Measurements from ENCODE around the gene RHBDF2. TPM values are rescaled to one million over a fixed set of nuclear protein-coding genes. Genes with fewer than 3 reads are reported as not detected.

RHBDF2 gene
- total and polyA plus RNA-seq, 2 donors (not counting 1 experiment from before 2014, with no cell fraction given): 288 to 482 TPM

DNA sequence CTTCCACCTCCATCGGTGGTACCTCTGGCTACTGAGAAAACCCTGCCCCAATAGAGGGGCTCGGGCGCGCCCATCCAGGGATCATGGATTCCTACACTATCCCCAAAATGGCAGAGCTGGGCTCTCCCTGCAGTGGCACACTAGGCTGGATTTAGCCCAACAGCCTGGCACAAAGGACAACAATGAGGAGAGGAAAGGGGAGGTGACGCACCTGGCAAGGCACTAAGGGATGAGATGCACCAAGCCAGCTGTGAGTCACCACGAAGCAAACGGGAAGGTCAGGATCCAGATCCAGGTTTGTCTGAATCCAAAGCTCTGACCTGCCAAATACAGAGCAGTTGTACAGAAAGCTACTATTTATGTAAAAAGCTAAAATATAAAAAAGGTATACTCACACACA is 66.4 kb downstream of the RHBDF2 start:
- Mint-ChIP-seq H3K27me3 (no peaks in the 10 kb centered on the region), H3K4me3 (no peak overlapping the region), H3K4me1 (peaks cover 73% of the 10 kb centered on the region), H3K27ac (no peak overlapping the region), H3K9me3 (ENCODE audit: insufficient read depth) (no peaks in the 10 kb centered on the region)
- Histone ChIP-seq H3K9me3 (ENCODE audit: control extremely low read depth in 1 of 3, control insufficient read depth in 2 of 3, insufficient read depth in 1 of 3, low read length in 2 of 3) (no peaks in the 10 kb centered on the region), H3K4me3 (ENCODE audit: control extremely low read depth in 1 of 5, extremely low read depth in 1 of 5, insufficient read depth in 1 of 5, low read depth in 2 of 5, low read length in 4 of 5) (no peak overlapping the region), H2AFZ (ENCODE audit: insufficient read depth, low read depth, low read length, poor library complexity, severe bottlenecking) (no peak overlapping the region), H3K4me2 (replicated peaks; ENCODE audit: low read depth, low read length, poor library complexity, severe bottlenecking) (no peak overlapping the region), H3K79me2 (ENCODE audit: control insufficient read depth, insufficient read depth, low read length) (peaks cover 100% of the 10 kb centered on the region), H3K4me1 (ENCODE audit: control insufficient read depth in 2 of 2, insufficient read depth in 2 of 2, low read length in 2 of 2) (peaks cover 47 to 58% of the 10 kb centered on the region in 2 donors), H3K36me3 (replicated peaks in 1 of 2; ENCODE audit: control extremely low read depth in 1 of 2, control insufficient read depth in 1 of 2, extremely low read depth in 1 of 2, insufficient read depth in 2 of 2, low read length in 1 of 2) (peaks cover 2 to 8% of the 10 kb centered on the region in 2 experiments), H4K20me1 (ENCODE audit: control insufficient read depth, insufficient read depth, low read length, poor library complexity, severe bottlenecking) (peaks cover 47% of the 10 kb centered on the region), H3K27ac (ENCODE audit: low read length in 2 of 2) (no peak overlapping the region), H3K27me3 (replicated peaks in 1 of 4; ENCODE audit: control extremely low read depth in 1 of 4, control insufficient read depth in 3 of 4, insufficient read depth in 4 of 4, low read length in 3 of 4) (no peaks in the 10 kb centered on the region), H3K9ac (ENCODE audit: low read length) (no peak overlapping the region)
- intact Hi-C loops (cut with micrococcal nuclease): no loop called here
- DNase-seq (no peak), ATAC-seq (ENCODE audit: low read depth) (no peak)
- POLR2A ChIA-PET: interaction anchor here (0.7 kb wide), 1 partner anchor 192 kb away, joined by 4 read pairs; no protein-coding TSS in a partner anchor
- CTCF ChIA-PET: interaction anchor here (0.6 to 1.1 kb wide), 7 partner anchors 10 to 71 kb away, joined by 3 to 5 read pairs (median 3); no protein-coding TSS in a partner anchor
- no peak for TF ChIP-seq CTCF (IDR thresholded peaks at IDR 0.05)
- TF ChIP-seq EZH2 (IDR thresholded peaks at IDR 0.05; ENCODE audit: borderline replicate concordance, insufficient read depth, low read depth, low read length, poor library complexity, severe bottlenecking): no peak
- WGBS (ENCODE audit: insufficient coverage): 94% methylated on average over 2 of the region's 7 CpGs

DNA sequence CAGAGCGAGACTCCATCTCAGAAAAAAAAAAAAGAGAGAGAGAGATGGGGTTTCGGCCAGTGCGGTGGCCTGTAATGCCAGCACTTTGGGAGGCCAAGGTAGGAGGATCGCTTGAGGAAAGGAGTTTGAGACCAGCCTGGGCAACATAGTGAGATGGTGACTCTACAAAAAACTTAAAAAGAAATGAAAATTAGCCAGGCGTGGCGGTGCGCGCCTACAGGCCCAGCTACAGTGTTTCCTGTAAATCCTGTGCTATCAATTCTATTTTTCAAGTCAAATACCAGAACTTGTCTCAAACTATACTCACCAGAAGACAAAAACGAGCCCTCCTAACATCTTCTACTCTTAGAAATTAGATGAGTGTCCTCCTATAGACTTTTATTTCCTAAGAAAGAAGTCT is 67.5 kb downstream of the RHBDF2 start:
- H4K20me1 ChIP-seq (ENCODE audit: control insufficient read depth, insufficient read depth, low read length, poor library complexity, severe bottlenecking): peaks cover 35% of the 10 kb centered on the region
- ATAC-seq (ENCODE audit: low read depth) (peak; percentile 39), DNase-seq (no peak)
- H2AFZ ChIP-seq (ENCODE audit: insufficient read depth, low read depth, low read length, poor library complexity, severe bottlenecking): peak overlapping the region; percentile 38
- peak overlapping the region; percentile 25 for H3K9ac ChIP-seq (ENCODE audit: low read length)
- Mint-ChIP-seq H3K27me3 (no peaks in the 10 kb centered on the region), H3K4me3 (peak overlapping the region; percentile 20), H3K27ac (peak overlapping the region; percentile 70), H3K4me1 (peaks cover 68% of the 10 kb centered on the region), H3K9me3 (ENCODE audit: insufficient read depth) (no peaks in the 10 kb centered on the region)
- H3K4me3 ChIP-seq (ENCODE audit: control extremely low read depth in 1 of 5, extremely low read depth in 1 of 5, insufficient read depth in 1 of 5, low read depth in 2 of 5, low read length in 4 of 5): no peak overlapping the region
- H3K9me3 ChIP-seq (ENCODE audit: control extremely low read depth in 1 of 3, control insufficient read depth in 2 of 3, insufficient read depth in 1 of 3, low read length in 2 of 3): no peaks in the 10 kb centered on the region
- H3K27me3 ChIP-seq (replicated peaks in 1 of 4; ENCODE audit: control extremely low read depth in 1 of 4, control insufficient read depth in 3 of 4, insufficient read depth in 4 of 4, low read length in 3 of 4): no peaks in the 10 kb centered on the region
- ChIA-PET POLR2A (interaction anchor here (1.0 kb wide), 1 partner anchor 19 kb away, joined by 3 read pairs; the partner anchor contains the start of gene UBE2O), CTCF (interaction anchor here (1.0 to 1.1 kb wide), 2 partner anchors 20 to 25 kb away, joined by 3 read pairs; no protein-coding TSS in a partner anchor)
- intact Hi-C loops (cut with micrococcal nuclease): no loop called here
- H3K79me2 ChIP-seq (ENCODE audit: control insufficient read depth, insufficient read depth, low read length): peaks cover 93% of the 10 kb centered on the region
- H3K27ac ChIP-seq (ENCODE audit: low read length in 2 of 2): peak overlapping the region; percentile 29 to 71
- H3K36me3 ChIP-seq (replicated peaks in 1 of 2; ENCODE audit: control extremely low read depth in 1 of 2, control insufficient read depth in 1 of 2, extremely low read depth in 1 of 2, insufficient read depth in 2 of 2, low read length in 1 of 2): peaks cover 0 to 2% of the 10 kb centered on the region in 2 experiments
- H3K4me2 ChIP-seq (replicated peaks; ENCODE audit: low read depth, low read length, poor library complexity, severe bottlenecking): peak overlapping the region; percentile 51
- peaks cover 51 to 62% of the 10 kb centered on the region in 2 donors for H3K4me1 ChIP-seq (ENCODE audit: control insufficient read depth in 2 of 2, insufficient read depth in 2 of 2, low read length in 2 of 2)
- 63% methylated on average over 8 of the region's 9 CpGs for WGBS (ENCODE audit: insufficient coverage)
- no peak for TF ChIP-seq EZH2 (IDR thresholded peaks at IDR 0.05; ENCODE audit: borderline replicate concordance, insufficient read depth, low read depth, low read length, poor library complexity, severe bottlenecking)
- TF ChIP-seq CTCF (IDR thresholded peaks at IDR 0.05): no peak

All from B cell (primary cell).